Measurements from ENCODE around the gene MRC2. TPM values are rescaled to one million over a fixed set of nuclear protein-coding genes. Genes with fewer than 3 reads are reported as not detected.

MRC2 gene
- total and polyA plus RNA-seq, 9 of the 15 experiments (the other 6 are each of a cell fraction or from before 2014, with no cell fraction given), result 0.28 to 11.5 (median 6.6) TPM

GRCh38 chr17:62592341-62593099, 35.0 kb upstream of the MRC2 start:
- Histone ChIP-seq H4K20me1 (replicated peaks; ENCODE audit: control insufficient read depth, insufficient read depth, low read length) (no peaks in the 10 kb centered on the region), H3K9me3 (replicated peaks; ENCODE audit: control insufficient read depth, insufficient read depth, low read depth, low read length) (peaks cover 11% of the 10 kb centered on the region), H3K9me1 (ENCODE audit: control insufficient read depth, insufficient read depth, low read length) (no peaks in the 10 kb centered on the region), H3K36me3 (ENCODE audit: control insufficient read depth, insufficient read depth, low read length) (peaks cover 48% of the 10 kb centered on the region), H3K27ac (ENCODE audit: extremely low read depth, low read depth, low read length) (no peak overlapping the region), H3K4me3 (no peak overlapping the region), H3K9ac (ENCODE audit: insufficient read depth in 1 of 2, low read depth in 2 of 2, low read length in 2 of 2) (no peak overlapping the region), H3K27me3 (ENCODE audit: control insufficient read depth in 2 of 2, insufficient read depth in 2 of 2, low read length in 2 of 2) (no peaks in the 10 kb centered on the region), H3K79me2 (ENCODE audit: control insufficient read depth, insufficient read depth, low read length) (no peaks in the 10 kb centered on the region), H3K4me2 (ENCODE audit: insufficient read depth, low read length) (no peak overlapping the region), H2AFZ (ENCODE audit: low read depth, low read length) (no peak overlapping the region), H3K4me1 (replicated peaks in 1 of 2; ENCODE audit: control insufficient read depth in 2 of 2, insufficient read depth in 2 of 2, low read length in 2 of 2) (no peaks in the 10 kb centered on the region)
- ChIA-PET CTCF (ENCODE audit: low intra/inter-chr PET ratio) (no interaction called here), POLR2A (interaction anchor here (0.6 to 1.2 kb wide), 2 partner anchors 9 to 33 kb away, joined by 3 to 4 read pairs; no protein-coding TSS in a partner anchor)
- ATAC-seq, result no peak
- BruUV-seq (replicated peaks), result no TSS peak
- no peak for FAIRE-seq
- intact Hi-C loops (cut with micrococcal nuclease), result no loop called here
- WGBS (ENCODE audit: insufficient coverage, low coverage, missing lambda C conversion rate), result 94% methylated on average over 9 of the region's 9 CpGs
- in situ Hi-C loops (cut with MboI), result no loop called here
- no peak for DNase-seq (ENCODE audit: extremely low read depth in 1 of 4, low spot score in 3 of 4)
- no peak for TF ChIP-seq TGIF2 (CRISPR knock-in tag; IDR thresholded peaks at IDR 0.05)
- TF ChIP-seq MGA (IDR thresholded peaks at IDR 0.05), result no peak
- TF ChIP-seq CEBPB (tag; IDR thresholded peaks at IDR 0.05), result no peak
- no peak for TF ChIP-seq RAD21 (CRISPR knock-in tag; conservative IDR thresholded peaks at IDR 0.05 in 1 of 2, IDR thresholded peaks at IDR 0.05 in 1 of 2)
- no peak for TF ChIP-seq MTA3 (IDR thresholded peaks at IDR 0.05; ENCODE audit: borderline replicate concordance)
- TF ChIP-seq ZBTB17 (CRISPR knock-in tag; IDR thresholded peaks at IDR 0.05), result no peak
- no peak for TF ChIP-seq HMBOX1 (IDR thresholded peaks at IDR 0.05)

All from K562 (cell line).